ENCODE data around the gene SPG7.

The SPG7 gene

DNA sequence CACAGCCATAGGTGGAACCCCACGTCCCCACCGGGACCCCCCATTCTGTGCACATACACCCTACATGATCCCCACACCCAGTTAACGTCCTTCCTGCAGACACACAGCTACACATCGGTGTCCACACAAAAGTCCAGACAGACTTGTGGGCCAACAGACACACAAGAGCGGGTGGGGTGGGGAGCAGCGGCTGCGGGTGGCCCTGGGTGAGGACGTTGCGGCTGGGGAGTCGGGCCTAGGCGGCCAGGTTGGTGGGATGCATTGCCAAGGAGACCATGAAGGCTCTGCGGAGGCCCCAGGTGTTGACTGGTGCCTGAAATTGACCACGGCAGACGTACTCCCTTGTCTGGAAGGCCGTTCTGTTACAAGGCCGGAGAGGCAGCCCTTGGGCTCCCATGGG lies 96.6 kb downstream of the SPG7 start:
- no peak for DNase-seq

DNA sequence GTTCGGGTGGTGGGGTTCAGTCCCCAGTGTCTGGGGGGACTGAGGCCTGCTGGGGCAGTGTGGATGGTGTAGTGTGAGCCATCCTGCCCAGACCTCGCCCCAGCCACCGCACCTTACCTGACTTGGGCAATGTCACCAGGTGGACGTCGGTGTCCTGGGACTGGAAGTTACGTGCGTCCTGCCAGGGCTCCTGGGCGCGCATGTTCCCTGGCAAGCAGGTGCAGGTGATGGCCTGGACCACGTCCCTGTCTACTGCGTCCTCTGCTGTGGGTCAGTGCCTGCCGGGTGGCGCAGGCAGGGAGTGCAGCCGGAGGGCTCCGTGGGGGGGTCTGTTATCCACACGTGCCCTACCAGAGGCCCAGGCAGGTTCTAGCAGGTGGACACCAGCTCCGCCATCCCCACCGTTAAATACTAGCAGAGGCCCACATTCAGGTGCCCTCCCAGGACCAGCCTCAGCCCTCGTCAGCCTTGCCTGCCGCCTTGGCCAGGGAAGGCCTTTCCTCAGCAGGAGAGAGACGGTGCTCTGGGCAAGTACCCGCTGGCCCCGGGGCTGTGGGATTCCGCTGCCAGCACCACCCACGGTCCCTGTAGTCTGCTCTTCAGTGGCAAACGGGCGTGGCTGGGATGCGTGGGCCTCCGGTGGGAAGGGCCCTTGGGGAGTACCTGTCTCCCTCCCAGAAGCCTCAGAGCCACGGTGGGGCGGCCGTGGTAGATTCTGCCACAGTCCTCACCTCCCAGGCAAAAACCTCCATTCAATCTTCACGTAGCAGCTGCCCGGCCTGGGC lies 97.2 kb downstream of the SPG7 start:
- DNase-seq, result no peak

DNA sequence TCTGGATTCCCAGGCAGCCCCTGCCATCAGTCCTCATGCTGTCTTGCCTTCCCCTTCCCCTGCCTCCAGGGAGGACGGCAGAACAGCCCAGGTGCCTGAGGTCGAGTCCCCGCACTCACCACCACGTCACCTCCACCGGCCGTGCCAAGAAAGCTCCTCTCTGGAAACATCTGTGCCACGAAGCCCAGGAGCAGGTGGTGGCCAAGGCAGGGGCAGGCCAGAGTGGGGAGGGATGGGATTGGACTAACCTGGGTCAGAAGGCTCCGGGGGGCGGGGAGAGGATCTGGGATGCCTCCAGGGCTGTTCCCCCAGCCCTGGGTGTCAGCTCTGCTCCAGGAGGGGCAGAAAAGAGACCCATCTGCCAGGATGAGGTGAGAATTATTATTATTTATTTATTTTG lies 97.8 kb downstream of the SPG7 start:
- no peak for DNase-seq
